HG03103 (cell line): ENCODE data around the gene GALNS.
"Not testable (repeated sequence)": the region's sequence is repeated elsewhere in the genome, so short reads cannot be mapped to it uniquely, and the experiment has no call there.

Experiments
- ATAC-seq: cut with Tn5 transposase; IDR thresholded peaks from one replicate; pipeline ENCODE4 v1.9.1; 2021; ENCODE audit warnings: low read depth; ENCODE audit not compliant: unreplicated experiment

Gene GALNS

GRCh38 chr16:88807142-88807625 lies 49.6 kb downstream of the GALNS start:
- no peak for ATAC-seq

- ATAC-seq, result no peak
Observed at GRCh38 chr16:88806491-88807111, 50.1 kb downstream of the GALNS start.

- no peak for ATAC-seq
Observed at GRCh38 chr16:88805887-88806393, 50.8 kb downstream of the GALNS start.

GRCh38 chr16:88805340-88805715 lies 51.4 kb downstream of the GALNS start:
- ATAC-seq, result no peak

- ATAC-seq, result no peak
Observed at GRCh38 chr16:88804552-88805339, 52.0 kb downstream of the GALNS start.

- ATAC-seq, result no peak
Observed at GRCh38 chr16:88804173-88804551, 52.6 kb downstream of the GALNS start.

GRCh38 chr16:88803264-88803987 lies 53.3 kb downstream of the GALNS start, which contains the start of gene CDT1:
Gene CDT1 (plus strand): TSS chr16:88803789. CDS start chr16:88803832, 43 bp downstream.
- ATAC-seq, result no peak

GRCh38 chr16:88800277-88800592 lies 56.5 kb downstream of the GALNS start:
- ATAC-seq, result no peak

- ATAC-seq, result no peak
Observed at GRCh38 chr16:88799569-88800276, 57.0 kb downstream of the GALNS start.

GRCh38 chr16:88798772-88799455 lies 57.8 kb downstream of the GALNS start:
- no peak for ATAC-seq

- no peak for ATAC-seq
Observed at GRCh38 chr16:88798073-88798472, 58.7 kb downstream of the GALNS start.

- ATAC-seq, result no peak
Observed at GRCh38 chr16:88796278-88796677, 60.5 kb downstream of the GALNS start.

GRCh38 chr16:88793251-88793954 lies 63.3 kb downstream of the GALNS start:
- no peak for ATAC-seq

- no peak for ATAC-seq
Observed at GRCh38 chr16:88792668-88793250, 64.0 kb downstream of the GALNS start.

- no peak for ATAC-seq
Observed at GRCh38 chr16:88792078-88792550, 64.6 kb downstream of the GALNS start.

- ATAC-seq, result no peak
Observed at GRCh38 chr16:88790312-88791211, 66.2 kb downstream of the GALNS start.

- no peak for ATAC-seq
Observed at GRCh38 chr16:88789594-88789993, 67.2 kb downstream of the GALNS start.

- not testable (repeated sequence) for ATAC-seq
Observed at GRCh38 chr16:88788749-88789148, 68.0 kb downstream of the GALNS start.
